KBM-7 (cell line): ENCODE results near the gene MDK.

ENCODE experiments used
- DNase-seq: peaks from one replicate; pipeline ENCODE4 v3.0.0-alpha.2; 2015
- in situ Hi-C: fragments of 300-500 bp; cut with MboI; formaldehyde crosslinking; loops from 2 replicates; pipeline ENCODE4 v1.14.3; 2020; ENCODE audit warnings: low sequenced_read_pairs, low pct_unique_long_range_greater_than_20kb, mixed read lengths

Gene MDK

DNA sequence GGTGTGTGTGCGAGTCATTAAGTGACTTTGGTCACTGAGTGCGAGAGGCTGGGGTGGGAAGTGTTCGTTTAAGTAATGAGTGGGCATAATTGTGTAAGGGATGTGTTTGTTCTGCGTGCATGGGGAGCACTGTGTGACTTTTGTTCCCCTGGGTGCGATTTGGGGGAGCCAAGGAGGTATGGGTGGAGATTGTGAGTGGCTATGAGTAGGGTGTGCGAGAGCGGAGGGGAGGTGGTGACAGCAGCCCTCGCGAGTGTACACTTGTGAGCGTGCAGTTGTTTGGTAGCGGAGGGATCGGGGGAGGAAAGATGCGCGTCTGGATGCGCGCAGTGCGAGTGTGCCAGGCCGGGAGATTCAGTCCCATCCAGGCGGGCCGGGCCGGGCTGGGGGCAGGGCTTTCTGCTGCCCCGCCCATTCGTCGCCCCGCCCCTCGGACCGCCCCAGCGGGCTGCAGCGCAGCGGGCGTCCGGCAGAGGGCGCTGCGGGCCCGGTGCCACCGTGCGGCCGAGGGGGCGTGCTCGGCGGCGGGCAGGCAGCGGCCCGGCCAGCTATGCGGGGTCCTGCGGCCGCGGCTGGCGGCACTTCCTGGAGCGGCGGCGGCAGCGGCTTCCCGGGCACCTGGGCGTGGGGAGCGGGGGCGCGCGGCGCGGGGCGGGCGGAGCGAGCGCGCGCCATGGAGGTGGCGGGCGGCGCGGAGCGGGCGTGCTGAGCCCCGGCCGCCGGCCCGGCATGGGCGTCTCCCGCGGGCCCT, 34.4 kb upstream of the MDK start, which contains the start of gene DGKZ:
DGKZ (plus strand) TSS at position 578 of the 751 bp plus-strand sequence. CDS start 197 bp downstream, outside the sequence.
- peak; percentile 88 for DNase-seq
- in situ Hi-C loops, result no loop called here

- DNase-seq, result no peak
- in situ Hi-C loops, result no loop called here
These were observed 33.7 kb upstream of the MDK start for GRCh38 chr11:46347637-46348311.

DNA sequence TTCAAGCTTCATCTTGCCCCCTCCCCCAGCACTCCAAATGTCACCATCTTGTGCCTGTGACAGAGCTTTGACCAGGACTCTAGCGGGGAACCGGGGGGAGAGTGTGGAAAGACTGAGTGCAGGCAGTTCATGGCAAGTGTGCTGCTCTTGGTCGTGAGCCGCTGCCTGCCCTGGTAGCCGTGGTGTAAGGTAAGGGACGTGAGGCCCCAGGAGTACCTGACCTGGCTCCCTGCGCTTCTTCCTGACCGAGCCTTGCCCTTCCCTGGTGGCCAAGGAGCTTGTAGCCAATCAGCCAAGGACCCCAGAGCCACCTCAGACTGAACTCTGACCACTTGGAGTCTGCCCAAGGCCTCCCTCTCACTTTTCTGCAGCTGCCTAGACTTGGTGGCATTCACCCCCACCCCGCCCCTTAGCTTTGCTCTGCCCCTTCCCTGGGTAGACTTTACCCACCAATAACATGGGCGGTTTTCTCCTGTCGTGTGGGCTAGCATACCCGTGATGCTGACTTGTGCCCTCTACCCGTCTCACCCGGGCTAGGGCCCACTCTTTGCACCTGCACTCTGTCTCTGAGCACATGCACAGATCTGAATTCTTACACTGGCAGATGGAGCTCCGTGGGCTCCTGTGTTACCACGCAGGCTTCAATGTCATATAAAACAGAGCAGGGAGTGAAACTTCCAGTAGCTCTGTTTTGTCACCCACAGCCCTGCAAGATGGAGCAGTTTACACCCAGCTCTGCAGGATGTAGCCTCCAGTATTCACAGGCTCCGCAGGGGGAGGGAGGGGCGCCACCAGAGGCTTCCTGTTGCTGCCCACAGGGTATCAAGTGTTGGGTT, 32.7 kb upstream of the MDK start:
- in situ Hi-C loops, result no loop called here

GRCh38 chr11:46350695-46351094, 30.8 kb upstream of the MDK start:
- in situ Hi-C loops, result loop anchor here (25.0 kb wide), 1 partner anchor 812 kb away; no protein-coding TSS in a partner anchor
- DNase-seq, result no peak

More for the DNA sequence above, 32.7 kb upstream of the MDK start:
- DNase-seq, result peak; percentile 32

- DNase-seq, result no peak
These were observed 30.3 kb upstream of the MDK start for GRCh38 chr11:46351148-46351547.

GRCh38 chr11:46351606-46352005, 29.9 kb upstream of the MDK start:
- in situ Hi-C loops, result loop anchor here (25.0 kb wide), 1 partner anchor 811 kb away; no protein-coding TSS in a partner anchor
- no peak for DNase-seq

More at GRCh38 chr11:46351148-46351547, 30.3 kb upstream of the MDK start:
- in situ Hi-C loops, result loop anchor here (25.0 kb wide), 1 partner anchor 811 kb away; no protein-coding TSS in a partner anchor

GRCh38 chr11:46352063-46352841, 29.2 kb upstream of the MDK start:
- in situ Hi-C loops, result loop anchor here (25.0 kb wide), 1 partner anchor 810 kb away; no protein-coding TSS in a partner anchor
- DNase-seq, result peak; percentile 86

- in situ Hi-C loops, result loop anchor here (25.0 kb wide), 1 partner anchor 809 kb away; no protein-coding TSS in a partner anchor
- DNase-seq, result no peak
These were observed 27.8 kb upstream of the MDK start for GRCh38 chr11:46353698-46354097.

GRCh38 chr11:46356924-46357482, 24.5 kb upstream of the MDK start:
- in situ Hi-C loops, result loop anchor here (25.0 kb wide), 1 partner anchor 805 kb away; no protein-coding TSS in a partner anchor

DNA sequence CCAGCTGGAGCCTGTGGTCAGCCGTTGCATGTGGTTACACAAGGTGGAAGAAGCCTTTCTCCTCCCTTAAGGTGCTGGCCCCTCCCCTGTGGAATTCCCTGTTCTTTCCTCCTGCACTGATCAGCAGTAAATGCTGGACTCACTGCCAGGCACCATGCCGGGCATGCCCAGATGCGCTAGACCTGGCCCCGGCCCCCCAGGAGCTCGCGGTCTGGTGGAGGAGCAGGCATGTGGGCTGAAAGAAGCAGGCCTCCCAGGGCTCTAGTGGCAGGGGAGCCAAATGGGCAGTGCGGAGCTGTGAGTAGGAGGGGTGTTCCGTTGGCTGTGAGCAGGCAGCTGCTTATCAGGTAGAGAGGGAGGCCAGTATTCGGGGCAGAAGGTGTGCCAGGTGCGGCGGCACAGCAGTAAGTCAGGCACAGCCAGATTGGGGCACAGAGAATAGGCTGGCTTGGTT, 24.0 kb upstream of the MDK start:
- DNase-seq, result peak; percentile 35
- in situ Hi-C loops, result loop anchor here (25.0 kb wide), 1 partner anchor 805 kb away; no protein-coding TSS in a partner anchor

More at GRCh38 chr11:46356924-46357482, 24.5 kb upstream of the MDK start:
- peak; percentile 41 for DNase-seq

- in situ Hi-C loops, result loop anchor here (25.0 kb wide), 1 partner anchor 802 kb away; no protein-coding TSS in a partner anchor
- no peak for DNase-seq
These were observed 21.5 kb upstream of the MDK start for GRCh38 chr11:46359953-46360352.

DNA sequence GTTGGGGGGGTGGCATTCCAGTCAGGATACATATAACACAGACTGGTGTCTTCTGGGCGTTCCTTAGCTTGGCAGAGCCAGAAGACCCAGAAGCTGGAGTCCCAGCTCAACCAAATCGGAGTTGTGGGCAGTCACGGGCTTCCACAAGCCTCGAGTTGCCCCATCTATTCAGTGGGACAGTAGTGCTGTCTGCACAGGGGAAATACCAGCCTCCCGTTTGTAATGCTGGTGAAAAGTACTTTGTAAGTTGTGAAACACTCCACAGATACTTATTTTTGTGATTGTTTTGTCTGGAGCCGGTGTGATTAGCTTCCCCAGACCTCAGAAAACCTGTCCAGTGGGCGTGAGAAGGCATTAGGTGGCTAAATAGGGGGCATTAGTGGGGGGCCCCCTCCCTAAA, 20.6 kb upstream of the MDK start:
- in situ Hi-C loops, result loop anchor here (25.0 kb wide), 1 partner anchor 801 kb away; no protein-coding TSS in a partner anchor
- no peak for DNase-seq

DNA sequence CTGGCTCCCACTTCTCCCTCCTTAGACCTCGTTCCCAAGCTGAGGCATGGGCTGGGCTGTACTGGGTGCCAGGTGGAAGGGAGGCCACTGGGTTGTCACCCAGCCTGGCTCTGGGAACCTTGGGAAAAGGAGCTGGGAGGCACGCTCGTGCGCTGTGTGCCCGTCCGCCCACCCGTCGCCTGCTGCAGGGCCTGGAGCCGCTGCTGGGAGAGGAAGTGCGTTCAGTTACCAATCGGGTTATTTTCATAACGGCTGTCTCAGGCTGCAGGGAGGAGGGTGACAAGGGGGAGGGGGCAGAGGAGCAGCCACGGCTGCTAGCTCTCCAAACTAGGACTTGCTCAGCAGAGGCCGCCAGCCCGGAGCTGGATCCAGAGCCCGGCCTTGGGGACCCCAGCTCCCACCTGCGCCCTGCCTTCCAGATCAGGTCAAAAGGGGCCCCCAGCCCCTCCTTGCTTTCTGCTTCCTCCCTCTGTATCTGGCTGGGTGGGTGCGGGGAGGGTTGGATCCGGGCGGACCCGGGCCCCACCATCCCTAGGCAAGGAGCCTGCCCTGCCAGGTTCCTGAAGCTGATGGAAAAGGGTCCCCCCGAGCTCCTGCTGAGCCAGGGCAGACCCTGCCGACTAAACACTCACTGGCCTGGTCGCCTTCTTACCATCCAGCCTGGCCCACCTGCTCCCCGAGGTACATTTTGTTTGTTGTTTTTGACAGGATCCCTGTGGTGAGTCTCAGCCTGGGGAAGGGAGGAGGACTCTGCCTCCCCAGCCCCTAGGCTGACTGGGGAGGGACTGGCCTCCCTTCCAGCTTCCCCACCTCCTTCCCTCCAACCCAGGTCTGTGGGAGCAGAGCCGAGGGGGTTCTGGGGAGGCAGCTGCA, 19.9 kb upstream of the MDK start:
- peak; percentile 91 for DNase-seq
- in situ Hi-C loops, result loop anchor here (25.0 kb wide), 1 partner anchor 801 kb away; no protein-coding TSS in a partner anchor

- no peak for DNase-seq
- in situ Hi-C loops, result loop anchor here (25.0 kb wide), 1 partner anchor 800 kb away; no protein-coding TSS in a partner anchor
These were observed 19.1 kb upstream of the MDK start for GRCh38 chr11:46362156-46363030.

DNA sequence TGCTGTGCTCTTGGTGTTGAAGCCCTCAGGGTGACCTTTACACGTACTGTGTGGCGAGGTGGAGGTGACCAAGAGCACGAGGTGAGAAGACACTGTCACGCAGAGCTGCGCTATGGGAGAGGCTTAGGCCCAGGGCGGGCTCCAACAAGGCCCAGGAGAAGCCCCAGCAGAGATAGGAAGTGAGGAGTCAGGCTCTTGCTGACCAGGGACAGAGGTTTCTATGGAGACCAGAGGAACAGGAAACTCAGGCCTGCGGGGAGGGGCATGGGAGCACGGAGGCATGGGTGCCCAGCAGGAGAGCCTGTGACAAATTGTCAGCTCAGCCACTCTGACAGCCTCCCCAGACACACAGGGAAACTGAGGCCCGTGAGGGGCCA, 18.4 kb upstream of the MDK start:
- in situ Hi-C loops, result loop anchor here (25.0 kb wide), 1 partner anchor 799 kb away; no protein-coding TSS in a partner anchor
- DNase-seq, result no peak
